LNCAP (cell line): ENCODE data around the gene MED14.
A peak's percentile ranks its signal among the peaks of the same experiment; 100 is the strongest.

ENCODE experiments used
- TF ChIP-seq, protein P1 (sequence below): fragments of 450-650 bp; IDR thresholded peaks from 2 replicates; pipeline ENCODE4 v1.5.1; 2017; ENCODE audit warnings: mild to moderate bottlenecking

MED14 gene

DNA sequence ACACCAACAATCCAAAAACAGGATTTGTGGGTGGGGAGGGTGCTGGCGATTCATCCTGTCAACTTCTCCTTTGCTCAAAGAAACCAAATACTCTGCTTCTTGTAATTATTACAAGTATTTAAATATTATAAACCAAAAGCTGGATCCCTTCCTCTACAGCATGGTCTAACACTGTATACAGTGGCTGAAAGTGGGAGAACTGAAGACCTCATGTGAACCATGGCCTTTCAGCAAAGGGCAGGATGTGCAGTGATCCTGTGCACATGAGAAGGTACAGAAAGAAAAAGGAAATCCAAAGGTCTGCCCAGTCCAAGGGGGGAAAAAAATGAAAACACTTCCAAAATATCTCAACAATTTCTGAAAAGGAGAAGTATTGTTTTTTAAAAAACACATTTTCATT lies 82.7 kb downstream of the MED14 start:
- TF ChIP-seq, protein P1, sequence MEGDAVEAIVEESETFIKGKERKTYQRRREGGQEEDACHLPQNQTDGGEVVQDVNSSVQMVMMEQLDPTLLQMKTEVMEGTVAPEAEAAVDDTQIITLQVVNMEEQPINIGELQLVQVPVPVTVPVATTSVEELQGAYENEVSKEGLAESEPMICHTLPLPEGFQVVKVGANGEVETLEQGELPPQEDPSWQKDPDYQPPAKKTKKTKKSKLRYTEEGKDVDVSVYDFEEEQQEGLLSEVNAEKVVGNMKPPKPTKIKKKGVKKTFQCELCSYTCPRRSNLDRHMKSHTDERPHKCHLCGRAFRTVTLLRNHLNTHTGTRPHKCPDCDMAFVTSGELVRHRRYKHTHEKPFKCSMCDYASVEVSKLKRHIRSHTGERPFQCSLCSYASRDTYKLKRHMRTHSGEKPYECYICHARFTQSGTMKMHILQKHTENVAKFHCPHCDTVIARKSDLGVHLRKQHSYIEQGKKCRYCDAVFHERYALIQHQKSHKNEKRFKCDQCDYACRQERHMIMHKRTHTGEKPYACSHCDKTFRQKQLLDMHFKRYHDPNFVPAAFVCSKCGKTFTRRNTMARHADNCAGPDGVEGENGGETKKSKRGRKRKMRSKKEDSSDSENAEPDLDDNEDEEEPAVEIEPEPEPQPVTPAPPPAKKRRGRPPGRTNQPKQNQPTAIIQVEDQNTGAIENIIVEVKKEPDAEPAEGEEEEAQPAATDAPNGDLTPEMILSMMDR = no peak

GRCh38 chrX:40651620-40652223 lies 83.6 kb downstream of the MED14 start:
- TF ChIP-seq, protein P1 = peak; percentile 51

DNA sequence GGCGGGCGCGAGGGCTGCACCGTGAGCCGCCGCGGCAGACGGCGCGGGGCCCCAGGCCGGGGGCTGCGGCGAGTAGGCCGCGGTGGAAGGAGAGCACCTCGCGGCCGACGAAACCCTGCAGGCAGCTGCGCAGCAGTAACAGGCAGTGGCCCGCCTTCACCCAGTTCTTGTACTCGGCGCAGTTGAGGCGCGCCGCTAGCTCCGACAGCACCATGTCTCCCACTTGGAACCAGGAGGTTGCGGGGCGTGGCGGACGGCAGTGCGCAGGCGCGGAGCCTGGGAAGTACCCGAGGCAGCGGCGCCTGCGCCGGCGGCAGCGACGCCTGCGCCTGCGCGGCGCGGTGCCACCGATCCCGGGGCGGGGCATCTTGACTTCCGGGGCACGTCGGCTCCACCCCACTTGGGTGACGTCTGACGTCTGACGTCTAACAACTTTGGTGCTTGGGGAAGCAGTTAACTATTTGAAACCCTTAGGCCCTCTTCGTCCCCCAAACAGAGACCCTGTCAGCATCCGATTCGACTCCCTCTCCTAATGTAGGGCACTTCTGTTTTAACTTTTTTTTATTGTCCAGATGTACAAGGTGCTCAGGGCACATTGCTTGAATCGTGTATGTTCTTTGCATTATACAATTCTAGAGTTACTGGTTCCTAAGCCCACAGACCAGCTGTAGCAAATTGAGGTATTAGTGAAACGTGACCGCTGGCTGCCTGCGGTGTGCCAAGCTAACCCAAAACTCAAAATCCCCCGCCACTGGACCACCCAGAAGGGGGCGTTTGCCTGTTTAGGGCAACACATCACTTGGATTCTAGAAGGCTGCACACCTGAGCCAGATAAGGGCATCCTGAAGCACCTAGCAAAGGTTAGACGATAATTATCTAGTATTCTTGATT lies 87.8 kb downstream of the MED14 start, which contains the start of gene CXorf38:
TSS of gene CXorf38 (minus strand) at position 255 of the 891 bp plus-strand sequence. CDS start at position 214, 41 bp downstream.
- TF ChIP-seq, protein P1 = no peak

DNA sequence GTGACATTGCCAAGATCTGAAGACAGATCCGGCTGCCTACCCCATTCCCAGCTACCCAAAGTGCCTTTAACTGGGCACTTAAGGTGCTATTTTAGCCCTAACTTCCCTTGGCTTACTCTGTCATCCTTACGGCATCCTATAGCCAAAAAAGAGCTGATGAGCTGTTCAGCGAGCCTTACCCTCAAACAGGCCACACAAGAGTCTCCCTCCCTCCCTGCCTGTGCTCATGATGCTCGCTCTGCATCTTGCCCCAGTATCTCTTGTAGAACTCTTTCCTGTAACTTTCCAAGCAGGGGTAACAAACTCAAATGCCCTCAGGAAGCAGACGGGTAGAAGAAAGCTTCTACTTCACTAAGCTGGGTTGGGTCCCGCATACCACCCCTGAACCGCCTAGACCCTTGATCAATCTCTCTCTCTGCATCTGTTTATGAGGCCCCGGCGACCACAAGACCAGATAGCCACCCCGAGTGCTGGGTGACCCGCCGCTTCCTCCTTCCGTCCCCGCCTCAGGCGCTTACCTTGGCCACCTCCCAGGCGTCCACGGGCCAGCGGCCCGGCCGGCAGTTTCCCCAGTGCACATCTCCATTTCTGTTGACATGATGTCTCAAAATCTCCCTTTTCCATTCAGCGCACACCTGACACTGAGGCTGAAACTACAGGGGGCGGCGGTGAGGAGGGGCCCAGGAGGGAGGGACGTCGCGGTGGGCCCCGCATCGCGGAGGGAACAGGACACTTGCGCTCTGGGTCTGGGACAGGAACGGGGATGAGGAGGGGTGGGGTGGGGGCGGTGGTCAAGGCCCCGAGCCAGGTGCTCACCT lies 88.6 kb downstream of the MED14 start:
- TF ChIP-seq, protein P1 = no peak

DNA sequence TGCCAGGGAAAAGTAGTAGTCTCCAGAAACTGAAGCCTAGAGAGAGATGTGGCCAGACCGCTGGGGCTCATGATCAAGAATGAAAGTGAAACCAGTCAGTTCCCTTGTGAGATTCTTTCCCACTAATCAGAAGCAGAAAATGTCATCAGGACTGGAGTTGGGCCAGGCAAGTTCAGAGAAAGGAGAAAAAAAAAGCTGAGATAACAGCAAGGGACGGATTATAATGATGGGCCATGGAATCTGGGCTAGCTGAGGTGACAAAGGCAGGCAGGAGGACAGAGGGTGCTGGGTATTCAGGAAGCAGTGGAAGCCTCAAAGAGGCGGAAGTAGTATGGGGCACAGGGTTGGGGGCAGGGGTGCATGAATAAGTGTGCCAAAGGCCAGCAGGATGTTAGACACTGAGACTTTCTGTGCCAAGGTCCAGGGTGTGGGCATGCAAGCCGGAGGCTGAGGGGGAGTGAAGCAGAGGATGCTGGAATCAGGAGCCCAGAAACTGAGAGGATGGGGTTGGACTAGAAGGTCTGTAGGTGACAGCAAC lies 90.5 kb downstream of the MED14 start:
- TF ChIP-seq, protein P1 = no peak

DNA sequence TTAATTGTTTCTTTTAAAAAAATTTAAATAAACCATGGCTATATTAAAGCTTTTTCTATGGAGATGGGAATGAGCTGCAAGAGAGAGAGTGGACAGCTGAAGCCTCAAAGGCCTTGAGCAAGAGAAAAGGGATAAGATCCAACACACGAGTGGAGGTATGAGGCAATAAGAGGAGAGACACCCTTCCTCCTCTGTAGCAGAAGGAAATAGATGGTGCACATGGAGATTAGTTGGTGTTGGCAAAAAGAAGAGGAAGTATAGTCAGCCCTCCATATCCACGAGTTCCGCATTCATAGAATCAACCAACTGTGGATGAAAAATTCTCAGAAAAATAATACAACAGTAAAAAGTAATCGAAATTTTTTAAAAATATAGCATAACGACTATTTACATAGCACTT lies 91.2 kb downstream of the MED14 start:
- TF ChIP-seq, protein P1 = no peak

- TF ChIP-seq, protein P1 = no peak
Observed at GRCh38 chrX:40637687-40638086, 97.7 kb downstream of the MED14 start.
